HG03565 (cell line): ENCODE data around the gene DCAF15.

Source experiments
- ATAC-seq: cut with Tn5 transposase; IDR thresholded peaks from one replicate; pipeline ENCODE4 v1.9.1; 2021; ENCODE audit warnings: mild to moderate bottlenecking, moderate library complexity; ENCODE audit not compliant: unreplicated experiment

DCAF15 gene

GRCh38 chr19:13990085-13990484, 37.8 kb downstream of the DCAF15 start:
- ATAC-seq = no peak

GRCh38 chr19:13992025-13992424, 39.7 kb downstream of the DCAF15 start:
- no peak for ATAC-seq

DNA sequence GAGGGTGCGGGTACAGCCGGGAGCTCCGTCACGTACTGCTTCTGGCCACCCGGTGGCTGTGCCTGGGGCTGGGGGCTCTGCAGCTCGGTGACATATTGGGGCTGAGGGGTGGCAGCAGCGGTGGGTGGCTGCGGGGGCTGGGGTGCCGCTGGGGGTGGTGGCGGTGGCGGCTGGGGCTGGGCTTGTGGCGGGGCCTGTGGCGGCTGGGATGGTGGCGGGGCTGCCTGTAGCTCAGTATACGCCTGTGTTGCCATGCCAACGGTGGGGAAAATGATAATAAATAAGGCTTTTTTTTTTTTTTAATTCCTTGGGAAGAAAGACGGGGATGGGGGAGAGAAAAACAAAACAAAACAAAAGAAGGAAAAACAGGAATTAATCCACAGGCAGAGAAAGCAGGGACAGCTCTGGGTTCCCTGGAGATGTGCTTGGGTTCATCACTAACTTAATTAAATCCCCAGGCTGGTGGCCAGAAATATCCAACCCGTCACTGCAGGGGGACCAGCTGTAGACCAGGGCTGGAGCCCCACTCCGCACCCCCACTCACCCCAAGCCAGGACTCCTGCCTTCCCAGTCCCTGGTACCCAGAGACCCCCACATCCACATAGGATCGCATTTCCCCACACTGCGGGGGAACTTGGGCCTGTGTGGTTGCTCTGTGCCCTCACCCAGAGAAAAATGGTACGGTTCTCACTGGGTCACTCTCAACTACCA, 41.4 kb downstream of the DCAF15 start:
- no peak for ATAC-seq

- ATAC-seq = no peak
Observed at GRCh38 chr19:13995017-13995728, 42.9 kb downstream of the DCAF15 start.

- ATAC-seq = no peak
Observed at GRCh38 chr19:13995878-13996765, 43.8 kb downstream of the DCAF15 start.

DNA sequence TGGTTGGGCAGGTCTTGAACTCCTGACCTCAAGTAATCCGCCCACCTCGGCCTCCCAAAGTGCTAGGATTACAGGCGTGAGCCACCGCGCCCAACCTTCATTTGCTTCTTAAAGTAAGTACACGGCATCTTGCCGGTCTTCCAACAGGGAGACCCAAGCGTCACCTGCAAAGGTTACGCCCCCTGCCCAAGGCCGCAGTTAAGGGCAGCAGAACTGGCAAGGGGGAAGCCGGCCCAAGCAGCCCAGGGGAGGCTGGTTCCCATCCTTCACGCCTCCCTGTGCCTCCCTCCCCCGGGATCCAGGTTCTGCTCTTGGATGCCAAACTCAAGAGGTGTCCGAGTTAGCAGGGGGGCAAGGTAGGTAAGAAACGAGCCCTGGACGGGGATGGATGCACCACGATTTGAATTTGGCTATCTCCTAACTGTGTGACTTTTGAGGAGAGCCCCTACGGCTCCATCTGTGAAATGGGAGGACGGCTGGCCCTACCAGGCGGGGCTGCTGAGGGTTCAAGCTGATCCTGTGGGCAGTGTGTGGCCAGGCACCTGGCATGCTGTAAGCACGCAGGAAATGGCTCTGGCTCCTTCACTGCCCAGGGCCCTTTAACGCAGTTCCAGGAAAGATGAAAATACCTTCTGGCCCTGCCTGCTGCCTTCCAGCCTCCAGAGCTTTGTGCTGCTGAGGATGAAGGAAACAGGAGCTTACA, 44.8 kb downstream of the DCAF15 start:
- no peak for ATAC-seq

DNA sequence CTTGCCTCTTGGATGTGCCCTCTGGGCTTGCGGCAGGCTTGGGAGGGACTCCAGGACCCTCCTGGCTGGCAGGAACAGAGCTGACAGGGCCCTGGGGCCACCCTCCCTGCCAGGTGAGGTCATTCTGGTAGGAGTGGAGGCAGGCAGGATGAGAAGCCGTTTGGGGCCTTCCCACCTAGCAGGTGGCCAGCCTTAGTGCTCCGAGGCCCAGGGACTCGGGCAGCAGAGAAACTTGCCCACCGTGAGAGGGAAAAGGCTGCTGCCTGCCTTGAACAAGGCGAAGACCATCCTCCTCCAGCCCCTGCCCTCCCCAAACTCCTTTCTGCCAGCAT, 45.3 kb downstream of the DCAF15 start:
- ATAC-seq = no peak

DNA sequence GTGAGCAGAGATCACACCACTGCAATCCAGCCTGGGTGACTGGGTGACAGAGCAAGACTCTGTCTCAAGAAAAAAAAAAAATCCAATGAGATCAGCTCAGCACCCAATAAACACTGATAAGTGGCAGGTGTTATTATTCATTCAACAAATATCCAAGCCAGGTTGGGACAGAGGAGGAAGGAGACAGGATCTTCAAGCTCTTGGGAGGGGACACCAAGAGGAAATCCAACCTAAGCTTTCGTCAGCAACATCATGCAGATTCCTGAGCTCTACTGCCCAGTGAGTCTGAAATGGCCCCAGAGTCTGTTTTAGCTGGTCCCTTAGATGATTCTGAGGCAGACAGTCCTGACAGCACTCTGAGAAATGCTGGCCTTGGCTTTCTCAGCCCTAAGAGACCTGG, 46.1 kb downstream of the DCAF15 start:
- no peak for ATAC-seq

DNA sequence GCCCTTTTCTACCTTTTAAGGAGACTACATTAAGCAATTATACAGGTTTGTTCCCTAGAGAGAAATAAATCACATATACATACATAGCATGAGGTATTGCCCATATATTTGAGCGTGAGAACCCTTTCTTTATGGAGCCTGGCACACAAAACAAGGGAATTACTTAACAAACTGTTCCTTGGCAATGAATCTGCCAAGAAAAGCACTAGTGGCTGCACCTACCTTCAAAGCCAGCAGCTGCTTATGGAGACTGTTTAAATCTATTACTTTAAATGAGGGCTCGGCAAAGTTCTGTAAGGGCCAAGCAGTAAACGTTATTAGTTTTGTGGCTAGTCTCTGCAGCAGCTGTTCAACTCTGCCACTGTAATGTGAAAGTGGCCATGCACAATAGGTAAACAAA, 46.8 kb downstream of the DCAF15 start:
- ATAC-seq = no peak

GRCh38 chr19:14000691-14001375, 48.5 kb downstream of the DCAF15 start:
- no peak for ATAC-seq

DNA sequence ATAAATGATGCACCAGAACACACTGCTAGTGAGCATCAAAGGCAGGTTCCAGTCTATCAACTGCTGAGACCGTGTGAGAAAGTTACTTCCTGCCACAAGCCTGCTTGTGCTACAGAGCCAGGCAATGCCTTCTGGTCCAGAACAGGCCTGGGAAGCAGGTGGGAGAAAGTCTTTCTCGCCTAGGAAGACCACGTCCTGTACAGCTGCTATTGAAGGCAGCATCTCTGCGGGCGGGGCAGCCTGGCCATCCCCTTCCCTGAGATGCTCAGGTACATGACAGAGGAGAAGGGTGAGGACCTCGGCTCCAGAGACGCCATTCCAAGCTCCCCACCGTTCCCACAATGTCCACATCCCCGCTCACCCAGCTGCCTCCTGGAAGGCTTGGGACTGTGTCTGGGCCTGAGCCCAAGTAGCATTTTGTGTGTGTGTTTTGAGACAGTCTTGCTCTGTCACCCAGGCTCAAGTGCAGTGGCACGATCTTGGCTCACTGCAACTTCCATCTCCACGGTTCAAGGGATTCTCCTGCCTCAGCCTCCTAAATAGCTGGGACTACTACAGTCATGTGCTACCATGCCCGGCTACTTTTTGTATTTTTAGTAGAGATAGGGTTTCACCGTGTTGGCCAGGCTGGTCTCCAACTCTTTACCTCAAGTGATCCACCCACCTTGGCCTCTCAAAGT, 50.4 kb downstream of the DCAF15 start:
- ATAC-seq = no peak

GRCh38 chr19:14003251-14004055, 51.1 kb downstream of the DCAF15 start:
- ATAC-seq = no peak

- no peak for ATAC-seq
Observed at GRCh38 chr19:14004619-14005348, 52.5 kb downstream of the DCAF15 start.

DNA sequence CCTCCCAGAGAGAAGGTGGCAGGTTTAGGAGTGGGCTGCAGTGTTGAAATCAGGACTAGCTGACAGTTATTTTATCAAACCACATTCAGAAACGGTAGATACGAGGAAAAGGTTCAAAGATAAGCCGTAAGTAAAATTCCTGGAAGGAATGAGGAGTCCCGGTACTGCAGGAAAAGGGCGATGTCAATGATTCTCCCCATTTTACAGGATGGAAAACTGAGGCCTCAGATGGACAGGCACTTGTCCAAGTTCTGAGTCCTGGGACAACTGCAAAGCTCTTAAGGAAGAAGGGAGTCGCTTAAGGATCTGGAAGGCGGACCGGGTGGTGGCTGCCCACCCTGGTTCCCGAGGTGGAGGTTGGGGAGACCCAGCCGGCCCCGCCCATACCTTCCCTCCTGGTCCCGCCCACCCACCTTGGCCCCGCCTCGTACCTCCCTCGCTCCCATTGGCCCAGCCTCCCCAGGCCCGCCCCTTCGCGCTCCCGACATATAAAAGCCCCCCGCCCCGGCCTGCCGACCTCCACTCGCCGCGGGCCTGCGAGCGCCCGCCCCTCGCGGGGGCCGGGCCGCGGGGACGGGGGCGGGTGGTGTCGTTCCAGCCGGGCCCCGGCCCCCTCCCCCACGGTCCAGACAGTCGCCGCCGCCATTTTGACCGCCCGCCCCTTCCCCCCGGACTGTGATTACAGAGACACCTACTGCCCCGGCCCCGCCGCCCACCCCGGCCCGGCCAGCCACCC, 53.2 kb downstream of the DCAF15 start:
- ATAC-seq = no peak

GRCh38 chr19:14006085-14006765, 53.9 kb downstream of the DCAF15 start, which contains the start of gene RFX1:
Gene RFX1 (minus strand): TSS chr19:14006320. CDS start chr19:13993843, 12,477 bp downstream.
- peak; percentile 66 for ATAC-seq

DNA sequence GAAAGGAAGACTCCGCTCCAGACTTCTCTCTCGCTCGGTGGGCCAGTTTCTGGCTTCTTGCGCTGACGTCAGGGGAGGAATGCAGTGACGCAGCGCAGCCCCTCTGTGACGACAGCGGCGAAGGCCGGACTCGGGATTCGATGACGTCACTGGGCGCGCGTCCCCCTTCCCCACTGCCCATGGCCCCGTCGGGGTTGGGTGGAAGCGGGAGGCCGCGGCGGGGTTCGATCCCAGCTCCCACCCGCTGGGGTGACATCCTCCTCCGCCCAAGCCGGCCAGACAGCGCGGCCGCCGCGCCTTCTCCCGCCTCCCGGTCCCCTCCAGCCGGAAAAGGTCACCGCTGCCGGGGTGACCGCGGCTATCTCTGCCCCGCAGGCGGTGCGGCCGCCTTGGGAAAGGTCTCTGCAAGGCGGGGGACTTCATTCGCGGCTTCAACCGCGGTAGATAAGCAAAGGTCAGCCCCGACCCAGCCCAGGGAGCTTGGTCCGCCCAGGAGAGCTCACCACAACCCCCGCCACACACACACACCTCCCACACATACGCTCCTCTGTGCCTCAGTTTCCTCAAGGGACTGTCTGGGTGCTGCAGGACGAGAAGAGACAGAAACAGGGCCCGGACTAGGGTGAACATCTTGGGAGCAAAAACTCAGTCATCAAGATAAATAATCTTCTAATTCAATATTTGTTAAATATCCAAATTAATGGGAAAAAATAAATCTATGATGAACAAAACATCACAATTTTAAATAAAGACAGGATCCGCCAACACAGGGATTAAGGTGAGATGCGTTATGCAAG, 54.7 kb downstream of the DCAF15 start:
- ATAC-seq = peak; percentile 23
